Caco-2 (cell line): ENCODE data around the gene TSPAN18. TPM values are rescaled to one million over a fixed set of nuclear protein-coding genes. Genes with fewer than 3 reads are reported as not detected.

Experiments
- BruUV-seq: library from RNA; stranded (reverse); fragments of 400-500 nt; replicated peaks from 2 replicates; lab custom pipeline; 2021; lab: Mats Ljungman, UMichigan
- CTCF ChIA-PET: fragments of 300-600 bp; sonication (Branson Sonifier 250); formaldehyde crosslinking; loops from one replicate; lab custom pipeline; 2022; ENCODE audit warnings: antibody characterized with exemption; lab: Charles Lee
- POLR2A ChIA-PET: fragments of 300-600 bp; sonication (Branson Sonifier 250); formaldehyde crosslinking; loops from one replicate; lab custom pipeline; 2022; ENCODE audit warnings: antibody characterized with exemption; lab: Charles Lee
- DNase-seq, 2 experiments: peaks; one replicate each; pipeline versions ENCODE4 v3.0.0 to v3.0.0-alpha.2; 2020 to 2022
- H3K27me3 ChIP-seq: replicated peaks from 2 replicates; pipeline ENCODE4 v1.6.0; 2011; ENCODE audit warnings: low read length; ENCODE audit not compliant: control insufficient read depth, insufficient read depth
- H3K36me3 ChIP-seq: 2 replicates; pipeline ENCODE4 v1.5.1; 2011; ENCODE audit warnings: low read length; ENCODE audit not compliant: control insufficient read depth, insufficient read depth
- H3K4me1 ChIP-seq: fragments of 250-450 bp; sonication (Bioruptor Pico); 2 replicates; pipeline ENCODE4 v1.5.1; 2020; ENCODE audit warnings: mild to moderate bottlenecking
- H3K4me3 ChIP-seq: 2 replicates; pipeline ENCODE4 v1.5.1; 2011; ENCODE audit warnings: low read depth, mild to moderate bottlenecking, control low read depth, low read length
- H3K9me3 ChIP-seq: fragments of 250-450 bp; sonication (Bioruptor Pico); 2 replicates; pipeline ENCODE4 v1.5.1; 2020; ENCODE audit warnings: mild to moderate bottlenecking, moderate library complexity
- H3K27ac Mint-ChIP-seq: one replicate; pipeline ENCODE4 v1.8.0; 2022; ENCODE audit warnings: mixed read lengths; ENCODE audit not compliant: unreplicated experiment
- H3K27me3 Mint-ChIP-seq: one replicate; pipeline ENCODE4 v1.8.0; 2022; ENCODE audit warnings: mixed read lengths; ENCODE audit not compliant: insufficient read depth, unreplicated experiment
- H3K36me3 Mint-ChIP-seq: one replicate; pipeline ENCODE4 v1.8.0; 2022; ENCODE audit warnings: mild to moderate bottlenecking, mixed read lengths; ENCODE audit not compliant: insufficient read depth, unreplicated experiment
- H3K4me1 Mint-ChIP-seq: one replicate; pipeline ENCODE4 v1.8.0; 2022; ENCODE audit warnings: low read depth, mixed read lengths; ENCODE audit not compliant: unreplicated experiment
- H3K4me3 Mint-ChIP-seq: one replicate; pipeline ENCODE4 v1.8.0; 2022; ENCODE audit warnings: mild to moderate bottlenecking, moderate library complexity, mixed read lengths; ENCODE audit not compliant: unreplicated experiment
- H3K9me3 Mint-ChIP-seq: one replicate; pipeline ENCODE4 v1.8.0; 2022; ENCODE audit warnings: mixed read lengths; ENCODE audit not compliant: unreplicated experiment
- CTCF ChIP-seq, 2 experiments: fragments of 200-600 bp in 1 of 2; IDR thresholded peaks; 1 replicate in 1 of 2; 2 replicates in 1 of 2; pipeline versions ENCODE4 v1.5.1 to v1.8.0; 2011 to 2022; ENCODE audit warnings: antibody characterized with exemption in 1 of 2, control low read depth in 1 of 2, inconsistent platforms in 1 of 2, low read depth in 1 of 2, low read length in 1 of 2, mild to moderate bottlenecking in 1 of 2, moderate library complexity in 1 of 2; ENCODE audit not compliant: insufficient read depth in 1 of 2, severe bottlenecking in 1 of 2, unreplicated experiment in 1 of 2
- intact Hi-C: fragments of 100-400 bp; cut with micrococcal nuclease; formaldehyde crosslinking; loops from one replicate; pipeline ENCODE4 v1.10.0; 2022; ENCODE audit not compliant: unreplicated experiment
- total RNA-seq: library from RNA; stranded (reverse); gene quantifications from 2 replicates; pipeline ENCODE4 v1.2.3, GENCODE V29; 2022

The TSPAN18 gene
- total RNA-seq, 1 experiment from 2014 or later = 7.4 TPM

- CTCF ChIA-PET = no interaction called here
- Histone ChIP-seq H3K9me3 (no peaks in the 10 kb centered on the region), H3K36me3 (no peaks in the 10 kb centered on the region), H3K27me3 (no peaks in the 10 kb centered on the region), H3K4me1 (no peaks in the 10 kb centered on the region), H3K4me3 (no peak overlapping the region)
- Mint-ChIP-seq H3K9me3 (no peaks in the 10 kb centered on the region), H3K4me1 (no peaks in the 10 kb centered on the region), H3K36me3 (no peaks in the 10 kb centered on the region), H3K4me3 (no peak overlapping the region), H3K27ac (no peak overlapping the region), H3K27me3 (no peaks in the 10 kb centered on the region)
- intact Hi-C loops = no loop called here
- BruUV-seq = no TSS peak
- DNase-seq = no peak
- no peak for TF ChIP-seq CTCF (IDR thresholded peaks at IDR 0.05; ENCODE audit: insufficient read depth in 1 of 2, low read depth in 1 of 2, low read length in 1 of 2, severe bottlenecking in 1 of 2, unreplicated experiment in 1 of 2)
- POLR2A ChIA-PET = no interaction called here
Measured at GRCh38 chr11:44852952-44853351, 126.2 kb downstream of the TSPAN18 start.

- intact Hi-C loops = no loop called here
- POLR2A ChIA-PET = no interaction called here
- CTCF ChIA-PET = interaction anchor here (0.6 kb wide), 1 partner anchor 808 kb away, joined by 3 read pairs; no protein-coding TSS in a partner anchor
- no peak overlapping the region for H3K4me3 Mint-ChIP-seq
- no peaks in the 10 kb centered on the region for H3K4me1 ChIP-seq
- DNase-seq = no peak
- no peaks in the 10 kb centered on the region for H3K4me1 Mint-ChIP-seq
- no peak overlapping the region for H3K27ac Mint-ChIP-seq
- TF ChIP-seq CTCF (IDR thresholded peaks at IDR 0.05; ENCODE audit: insufficient read depth in 1 of 2, low read depth in 1 of 2, low read length in 1 of 2, severe bottlenecking in 1 of 2, unreplicated experiment in 1 of 2) = no peak
- no peaks in the 10 kb centered on the region for H3K27me3 ChIP-seq
- no peaks in the 10 kb centered on the region for H3K9me3 Mint-ChIP-seq
- no peaks in the 10 kb centered on the region for H3K27me3 Mint-ChIP-seq
- no peak overlapping the region for H3K4me3 ChIP-seq
- H3K9me3 ChIP-seq = no peaks in the 10 kb centered on the region
- no peaks in the 10 kb centered on the region for H3K36me3 Mint-ChIP-seq
- no TSS peak for BruUV-seq
- H3K36me3 ChIP-seq = no peaks in the 10 kb centered on the region
Measured at GRCh38 chr11:44853666-44854065, 126.9 kb downstream of the TSPAN18 start.

- Histone ChIP-seq H3K9me3 (no peaks in the 10 kb centered on the region), H3K4me3 (no peak overlapping the region), H3K4me1 (no peaks in the 10 kb centered on the region), H3K36me3 (no peaks in the 10 kb centered on the region), H3K27me3 (no peaks in the 10 kb centered on the region)
- H3K4me1 Mint-ChIP-seq = no peaks in the 10 kb centered on the region
- CTCF ChIA-PET = interaction anchor here (0.6 kb wide), 1 partner anchor 808 kb away, joined by 3 read pairs; no protein-coding TSS in a partner anchor
- intact Hi-C loops = no loop called here
- no peaks in the 10 kb centered on the region for H3K9me3 Mint-ChIP-seq
- H3K4me3 Mint-ChIP-seq = no peak overlapping the region
- BruUV-seq = no TSS peak
- H3K27me3 Mint-ChIP-seq = no peaks in the 10 kb centered on the region
- H3K27ac Mint-ChIP-seq = no peak overlapping the region
- POLR2A ChIA-PET = no interaction called here
- no peaks in the 10 kb centered on the region for H3K36me3 Mint-ChIP-seq
- TF ChIP-seq CTCF (IDR thresholded peaks at IDR 0.05; ENCODE audit: insufficient read depth in 1 of 2, low read depth in 1 of 2, low read length in 1 of 2, severe bottlenecking in 1 of 2, unreplicated experiment in 1 of 2) = no peak
- DNase-seq = no peak
Measured at GRCh38 chr11:44854086-44854485, 127.3 kb downstream of the TSPAN18 start.
